Stimulated activated CD4-positive, alpha-beta T cell treated with anti-CD3 and anti-CD28 coated beads, Interleukin-2, amount 100 ng/mL, for 4 hours (primary cell): ENCODE data around the gene RBM18.

ENCODE experiments used
- DNase-seq: peaks from one replicate; pipeline ENCODE4 v3.0.0-alpha.2; 2020; ENCODE audit warnings: low read depth

Gene RBM18

DNA sequence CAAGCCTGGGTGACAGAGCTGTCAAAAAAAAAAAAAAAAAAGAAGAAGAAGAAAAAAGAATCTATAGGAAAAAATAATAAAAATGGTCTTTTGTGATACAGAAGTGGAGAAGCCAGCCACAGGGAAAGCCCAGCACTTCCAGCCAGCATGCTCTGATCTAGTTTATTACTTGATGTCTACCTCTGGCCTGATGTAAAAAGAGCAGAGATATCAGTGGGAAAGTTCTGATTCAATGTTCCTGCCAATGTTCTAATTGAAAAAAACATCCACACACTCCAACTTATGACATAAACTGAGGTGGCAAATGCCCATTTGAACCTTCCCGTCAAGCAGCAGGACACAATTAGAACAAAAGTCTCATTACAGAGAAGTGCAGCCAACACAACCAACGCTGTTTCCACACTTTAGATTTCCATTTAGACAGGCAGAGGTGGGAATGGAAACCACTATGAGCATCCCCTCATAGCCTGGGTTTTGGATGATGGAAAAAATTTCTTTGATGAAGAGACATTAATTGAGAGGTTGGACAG, 5.7 kb downstream of the RBM18 start:
- DNase-seq, result no peak

DNA sequence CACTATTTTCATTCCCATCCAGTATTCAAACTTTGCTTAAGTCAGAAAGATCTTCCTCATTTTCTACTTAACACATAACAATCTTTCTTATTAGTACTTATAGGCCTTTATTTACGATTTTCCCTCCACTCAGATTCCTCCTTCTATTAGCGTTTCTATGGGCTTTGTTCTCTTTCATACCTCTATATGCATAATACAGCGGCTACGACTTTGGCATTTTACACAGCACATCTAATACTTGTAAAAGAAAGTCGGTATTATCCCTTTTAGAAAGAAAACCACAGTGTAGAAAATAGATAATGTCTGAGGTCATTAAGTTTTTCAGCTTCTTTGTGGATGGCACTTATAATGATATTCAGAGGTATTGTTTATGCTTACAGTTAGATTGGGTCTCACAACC, 8.4 kb downstream of the RBM18 start:
- no peak for DNase-seq

DNA sequence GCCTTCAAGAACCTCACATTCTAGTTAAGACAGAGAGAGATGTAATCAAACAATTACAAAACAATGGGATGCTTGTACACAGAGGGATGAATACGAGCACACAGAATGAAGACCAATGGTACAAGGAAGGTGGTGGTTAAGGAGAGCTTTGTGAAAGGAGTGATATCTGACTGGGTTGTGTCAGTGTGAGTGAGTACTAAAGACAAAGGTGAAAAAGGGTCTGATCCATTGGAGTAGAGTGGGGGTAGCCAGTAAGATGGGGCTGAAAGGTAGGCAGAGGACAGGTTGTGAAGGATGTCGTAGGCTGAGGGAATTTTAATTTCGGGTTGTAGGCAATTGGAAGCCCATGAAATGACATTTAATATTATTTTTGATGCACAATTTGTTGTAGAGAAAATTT, 9.9 kb downstream of the RBM18 start:
- no peak for DNase-seq

DNA sequence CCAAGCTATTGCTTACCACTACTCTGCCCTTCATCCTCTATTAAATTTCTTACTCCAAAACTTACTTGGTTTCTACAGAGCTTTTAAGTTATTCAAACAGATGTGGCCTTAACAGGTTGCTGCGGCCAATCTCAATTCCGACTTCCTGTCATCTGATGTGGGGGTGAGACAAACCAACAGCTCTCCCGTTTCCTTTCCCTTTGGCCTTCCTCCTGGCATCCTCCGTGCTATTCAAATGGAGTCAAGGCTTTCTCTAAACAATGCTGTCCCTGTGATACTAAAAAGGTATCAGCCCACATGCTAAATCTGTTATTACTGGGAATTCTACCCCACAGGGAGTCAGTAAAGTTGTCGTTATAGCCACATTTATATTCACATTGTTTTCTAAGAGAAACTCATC, 11.8 kb downstream of the RBM18 start:
- DNase-seq, result no peak

DNA sequence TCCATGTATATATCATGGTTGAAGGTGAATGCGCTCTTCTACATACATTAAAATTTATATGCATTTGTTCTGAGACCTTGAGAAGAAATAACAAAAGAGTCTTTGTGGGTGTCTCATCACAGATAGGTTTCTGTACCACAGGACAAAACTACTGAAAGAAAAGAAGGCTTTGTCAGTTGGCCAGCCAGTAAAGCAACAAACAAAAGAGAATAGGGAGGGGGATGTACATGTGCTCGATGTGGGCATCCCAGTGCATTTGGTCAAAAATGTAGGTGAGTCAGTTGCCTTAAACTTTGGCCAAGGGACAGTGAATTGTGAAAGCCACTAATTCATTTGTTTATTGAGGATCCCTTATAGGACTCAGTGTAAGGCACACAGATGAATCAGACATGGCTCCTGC, 13.3 kb downstream of the RBM18 start:
- no peak for DNase-seq

DNA sequence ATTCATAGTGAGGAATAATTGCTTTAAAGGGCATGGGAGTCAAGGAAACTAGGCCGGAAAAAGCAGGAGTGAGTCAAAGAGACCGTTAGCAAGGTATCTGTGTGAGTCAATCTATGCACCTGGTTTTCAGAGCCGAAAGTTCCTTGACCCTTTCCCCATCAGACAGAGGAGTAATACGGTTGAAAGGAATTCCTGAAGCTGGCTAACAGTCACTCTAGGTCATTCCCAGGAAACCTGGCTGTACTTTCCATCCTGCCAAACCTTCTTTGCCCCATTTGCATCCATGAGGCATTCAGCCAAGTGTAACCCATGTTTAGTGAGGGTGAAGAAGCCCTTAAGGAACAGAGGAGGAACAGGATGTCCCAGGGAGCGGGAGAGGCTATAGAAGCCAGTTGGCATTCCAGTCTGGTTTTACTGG, 16.2 kb downstream of the RBM18 start:
- no peak for DNase-seq

DNA sequence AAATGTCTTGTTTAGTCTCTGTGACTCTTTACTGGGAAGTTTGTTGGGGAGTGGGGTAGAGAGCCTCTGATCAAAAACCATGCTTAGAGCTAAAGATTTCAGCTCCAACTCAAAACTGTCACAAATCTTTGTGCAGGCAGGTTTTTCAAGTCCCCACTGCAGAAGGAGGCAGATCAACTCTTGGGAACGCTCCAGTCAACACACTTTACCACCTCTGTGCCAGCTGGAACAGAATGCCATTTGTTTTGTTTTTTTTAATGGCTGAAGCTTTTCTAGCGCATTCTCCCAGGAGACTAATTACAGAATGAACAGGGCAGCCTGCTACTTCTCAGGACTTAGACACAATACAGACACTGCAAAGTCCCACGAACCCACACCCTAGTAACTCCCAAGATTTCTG, 18.0 kb downstream of the RBM18 start:
- no peak for DNase-seq

DNA sequence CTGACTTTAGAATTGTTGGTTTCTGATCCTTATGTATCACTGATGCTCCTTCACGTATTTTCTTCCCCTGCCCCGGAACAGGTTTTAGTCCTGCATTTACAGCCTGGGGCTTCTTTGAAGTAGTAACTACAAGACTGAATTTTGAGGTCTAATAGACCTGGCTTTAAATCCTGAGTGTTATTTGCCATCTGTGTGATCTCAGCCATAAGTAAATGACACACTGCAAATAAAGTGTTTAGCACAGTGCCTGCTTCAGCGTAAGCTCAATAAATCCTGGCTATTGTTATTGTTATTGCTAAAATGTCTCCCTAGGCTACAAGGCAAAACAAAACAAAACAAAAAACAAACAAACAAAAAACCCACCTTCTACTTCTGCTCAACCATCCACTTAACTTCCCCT, 20.3 kb downstream of the RBM18 start:
- no peak for DNase-seq

DNA sequence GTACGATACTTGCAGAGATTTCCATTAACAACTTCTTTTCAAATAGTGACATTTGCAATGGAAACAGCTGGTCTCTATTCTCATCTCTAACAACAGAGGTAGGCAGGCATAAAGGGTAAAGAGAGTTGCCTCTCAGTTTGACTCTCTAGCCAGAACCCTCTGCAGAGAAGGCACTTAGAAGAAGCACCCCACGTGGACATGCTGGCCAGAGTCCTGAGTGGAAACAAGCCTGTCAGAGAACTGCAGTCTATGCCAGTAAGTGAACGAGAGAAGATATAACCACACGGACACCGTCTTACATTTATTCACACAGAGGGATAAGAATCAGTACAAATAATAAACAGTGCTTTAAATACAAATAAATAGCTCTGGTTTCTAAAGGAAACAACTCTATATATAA, 24.9 kb downstream of the RBM18 start:
- no peak for DNase-seq

DNA sequence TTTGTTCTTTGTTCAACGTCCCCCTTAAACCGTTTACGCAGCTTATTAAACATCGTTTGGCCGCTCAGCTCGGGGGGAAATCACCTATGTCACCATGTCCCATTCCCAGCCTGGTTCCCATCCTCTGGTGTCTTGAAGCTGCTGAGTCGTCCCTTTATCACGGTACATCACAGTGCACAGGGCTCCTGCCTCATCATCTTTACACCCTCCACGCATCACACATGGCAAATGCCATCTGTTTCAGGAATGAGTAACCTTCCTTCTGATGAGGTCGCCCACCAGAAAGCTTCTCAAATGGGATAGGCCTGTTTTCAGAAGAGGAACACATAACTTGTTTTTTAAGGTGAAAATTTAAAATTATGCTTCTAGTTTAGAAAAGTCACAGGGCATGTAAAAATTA, 28.0 kb downstream of the RBM18 start:
- DNase-seq, result no peak

DNA sequence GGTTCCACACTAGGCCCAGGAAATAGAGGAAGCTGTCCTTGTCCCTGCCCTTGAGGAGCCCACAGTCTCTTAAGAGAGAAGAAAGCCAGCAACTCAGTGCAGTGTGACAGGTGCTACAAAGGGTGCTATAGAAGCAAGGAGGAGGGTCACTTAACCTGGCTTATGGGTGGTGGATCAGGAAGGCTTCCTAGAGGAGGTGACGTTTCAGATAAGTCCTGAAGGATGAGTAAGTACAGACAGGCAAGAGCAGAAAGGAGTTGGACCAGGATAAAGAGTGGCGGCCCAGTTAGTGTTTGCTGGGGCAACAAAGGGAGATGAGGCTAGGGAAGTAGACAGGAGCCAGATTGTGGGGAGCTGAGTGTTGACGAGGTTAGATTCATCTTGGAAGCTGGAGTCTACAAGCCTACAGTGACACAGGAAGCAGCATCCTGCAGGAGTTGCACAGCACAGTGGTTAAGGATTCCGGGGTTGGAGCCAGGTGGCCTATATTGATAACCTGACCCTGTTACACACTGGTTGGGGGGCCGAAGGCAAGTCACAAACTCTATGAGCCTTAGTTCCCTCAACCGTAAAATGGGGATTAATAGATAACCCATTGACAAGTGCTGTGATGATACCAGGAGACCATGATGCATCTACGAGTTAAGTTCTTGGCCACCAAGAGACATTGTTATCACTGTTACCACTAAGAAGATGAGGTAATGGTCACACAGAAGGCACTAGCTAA, 30.5 kb downstream of the RBM18 start:
- no peak for DNase-seq

DNA sequence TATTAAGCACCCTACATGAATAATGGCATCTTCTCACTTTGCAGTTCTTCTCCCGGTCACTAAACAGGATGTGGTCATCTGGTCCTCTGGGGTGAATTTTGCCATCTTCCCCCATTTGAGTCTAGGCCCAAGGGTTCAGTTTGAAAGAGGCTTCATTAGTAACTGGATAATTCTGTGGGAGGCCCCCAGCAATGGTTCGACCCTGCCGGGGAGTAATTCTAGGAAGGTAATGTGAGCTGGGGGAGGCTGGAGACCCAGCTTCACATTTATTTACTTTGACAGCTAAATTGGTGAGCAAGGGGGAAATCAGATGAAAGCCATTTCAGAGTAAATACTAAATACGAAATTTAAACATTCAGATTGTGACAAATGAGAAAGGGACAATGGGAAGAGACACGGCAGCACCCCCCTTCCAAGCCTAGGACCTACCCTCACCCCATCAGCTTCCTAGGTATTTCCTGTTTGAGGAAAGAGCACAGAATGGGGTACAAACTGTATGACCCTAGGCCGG, 31.8 kb downstream of the RBM18 start:
- no peak for DNase-seq

DNA sequence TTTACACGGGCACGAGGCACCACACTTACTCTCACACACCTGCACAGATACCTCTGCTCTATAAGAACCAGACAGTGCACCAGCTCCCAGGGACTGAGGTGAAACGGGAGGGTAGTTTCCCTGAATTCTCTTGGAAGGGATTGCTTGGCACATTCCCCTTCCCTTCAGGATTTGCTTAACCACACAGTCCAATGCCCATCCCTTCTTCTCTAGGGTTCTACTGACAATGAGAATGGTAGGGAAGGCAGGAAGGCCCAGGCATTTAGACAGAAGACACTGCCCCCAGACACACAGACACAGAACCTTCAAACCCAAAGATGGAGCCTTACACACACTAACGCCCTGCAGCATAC, 35.2 kb downstream of the RBM18 start:
- no peak for DNase-seq

DNA sequence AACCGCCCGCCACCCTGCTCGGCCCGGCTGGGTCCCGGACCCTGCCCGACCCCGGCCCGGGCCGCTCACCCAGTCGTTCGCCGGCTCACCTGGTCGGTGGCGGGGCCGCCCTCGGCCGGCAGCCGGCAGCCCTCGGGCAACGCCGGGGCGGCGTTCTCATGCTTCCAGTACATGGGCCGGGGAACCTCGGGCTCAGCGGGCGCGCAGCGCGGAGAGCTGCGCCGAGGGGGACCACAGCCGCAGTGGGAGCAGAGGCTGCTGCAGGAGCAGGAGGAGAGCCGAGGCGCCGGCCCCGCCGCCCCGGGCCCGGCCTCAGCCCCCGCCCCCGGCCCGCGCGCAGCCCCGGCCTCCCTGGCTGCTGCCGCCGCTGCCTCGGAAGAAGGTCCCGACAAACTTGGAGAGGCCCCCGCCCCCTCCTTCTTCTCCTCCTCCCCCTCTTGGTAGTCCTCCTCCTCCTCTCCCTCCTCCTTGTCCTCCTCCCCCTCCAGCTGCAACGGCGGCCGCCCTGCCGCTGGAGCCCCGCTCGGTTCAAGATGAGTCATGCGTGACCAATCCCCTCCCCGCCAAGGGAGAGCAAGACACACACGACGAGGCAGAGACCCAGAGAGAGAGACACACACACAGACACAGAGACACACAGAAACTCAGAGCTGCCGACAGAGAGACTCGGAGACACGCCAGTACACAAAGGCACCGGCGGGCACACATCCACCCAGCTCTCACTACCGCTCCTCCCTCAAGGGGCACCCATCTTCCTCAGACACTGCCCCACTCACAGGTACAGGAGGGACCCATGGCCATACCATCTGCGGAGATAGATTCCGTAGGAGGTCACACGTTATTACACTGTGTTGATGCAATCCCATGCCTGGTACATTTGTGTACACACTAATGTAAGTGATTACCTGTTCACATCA, 35.8 kb downstream of the RBM18 start, which contains the start of gene LHX6:
LHX6 (minus strand) TSS at position 390 of the 917 bp plus-strand sequence; CDS start at position 173, 217 bp downstream.
- no peak for DNase-seq

DNA sequence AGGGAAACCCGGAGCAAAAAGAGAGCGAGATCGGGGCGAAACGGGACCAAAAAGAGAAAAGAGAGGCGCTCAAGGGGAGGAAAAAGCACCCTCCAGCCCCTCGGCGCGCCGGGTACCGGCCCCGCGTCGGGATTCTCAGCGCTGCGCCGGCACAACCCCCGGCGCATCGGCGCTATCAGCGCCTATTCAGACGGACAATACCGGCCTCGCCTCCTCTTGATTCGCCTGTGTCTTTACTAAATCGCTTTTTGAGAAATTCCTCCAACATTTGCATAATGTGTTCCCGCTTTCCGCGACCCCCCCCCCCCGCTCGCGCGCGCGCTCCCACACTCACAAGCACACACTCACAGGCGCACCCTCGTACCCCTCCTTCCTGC, 36.5 kb downstream of the RBM18 start:
- DNase-seq, result no peak

DNA sequence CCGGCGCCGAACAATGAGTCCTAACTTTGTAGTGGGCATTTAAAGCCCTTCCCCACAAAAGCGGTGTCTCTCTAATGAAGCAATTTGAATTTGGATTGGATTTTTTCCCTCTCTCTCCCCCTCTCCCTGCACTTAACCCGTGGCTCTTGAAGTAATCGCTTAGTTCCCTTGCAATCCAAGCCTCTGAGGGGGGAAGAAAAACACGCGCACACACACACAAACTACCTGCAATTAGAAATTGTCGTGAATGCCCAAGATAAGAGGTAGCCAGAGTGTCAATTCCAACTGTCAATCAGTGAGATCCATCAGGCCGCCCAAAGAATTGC, 37.1 kb downstream of the RBM18 start:
- no peak for DNase-seq

DNA sequence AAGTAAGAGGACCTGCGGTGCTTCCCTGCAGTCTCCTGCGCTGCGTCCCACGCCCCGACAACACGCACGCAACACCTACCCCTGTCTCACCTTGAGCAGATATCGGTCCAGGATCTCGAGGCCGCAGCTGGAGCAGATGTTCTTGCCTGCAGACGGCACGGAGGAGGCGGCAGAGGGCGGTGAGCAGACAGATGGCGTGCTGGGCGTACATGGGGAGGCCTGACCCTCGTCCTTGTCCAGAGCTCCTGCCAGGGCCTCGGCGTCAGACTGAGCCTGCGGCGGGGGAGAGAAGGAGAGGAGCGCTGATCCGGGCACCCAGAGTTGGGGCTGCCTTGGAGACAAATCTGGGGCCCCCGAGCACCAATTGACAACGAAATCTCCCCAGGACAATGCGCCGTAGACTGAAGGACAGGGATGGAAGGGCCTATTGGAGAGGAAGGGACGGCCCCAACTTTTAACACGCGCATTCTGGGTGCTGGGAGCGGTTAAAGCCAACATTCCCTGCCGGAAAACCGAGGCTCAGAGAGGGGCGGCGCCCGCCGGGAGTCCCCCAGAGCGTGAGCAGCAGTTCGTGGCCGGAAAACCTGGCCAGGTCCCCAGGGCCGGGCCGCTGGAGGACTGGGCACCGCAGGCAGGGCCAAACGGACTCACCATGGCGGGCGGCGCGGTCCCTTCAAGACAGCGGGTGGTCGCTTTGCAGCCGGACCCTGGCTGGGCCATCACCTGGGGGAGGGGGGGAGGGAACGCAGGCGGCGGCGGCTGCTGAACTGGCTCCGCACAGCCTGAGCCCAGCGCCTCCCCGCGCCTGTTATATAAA, 37.7 kb downstream of the RBM18 start:
- no peak for DNase-seq

DNA sequence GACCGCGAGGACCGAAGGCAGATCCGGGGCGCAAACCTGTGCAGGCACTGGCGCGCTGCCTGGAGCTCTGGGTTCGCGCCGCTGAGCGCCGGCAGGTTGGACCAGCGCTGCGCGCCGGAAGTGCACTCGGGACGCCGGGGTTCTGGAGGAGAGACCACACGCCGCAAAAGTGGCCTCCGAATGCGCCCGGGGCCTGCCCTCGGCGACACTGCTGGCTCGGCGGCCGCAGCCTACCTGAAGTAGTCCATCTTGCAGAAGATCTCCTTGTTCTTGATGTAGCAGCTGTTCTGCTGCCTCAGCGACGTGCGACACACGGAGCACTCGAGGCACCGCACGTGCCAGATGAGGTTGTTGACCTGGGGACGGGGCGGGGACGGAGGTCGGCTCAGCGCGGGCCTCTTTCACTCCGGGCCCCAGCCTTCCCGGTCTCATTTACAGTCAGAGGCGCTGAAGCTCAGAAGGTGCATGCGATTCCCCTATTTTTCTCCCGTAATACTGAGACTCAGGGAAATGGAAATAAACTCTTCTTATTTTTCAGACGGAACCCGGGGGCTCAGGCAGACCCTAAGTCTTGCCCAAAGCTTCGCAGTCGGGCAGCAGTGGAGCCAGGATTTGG, 38.4 kb downstream of the RBM18 start:
- DNase-seq, result no peak

DNA sequence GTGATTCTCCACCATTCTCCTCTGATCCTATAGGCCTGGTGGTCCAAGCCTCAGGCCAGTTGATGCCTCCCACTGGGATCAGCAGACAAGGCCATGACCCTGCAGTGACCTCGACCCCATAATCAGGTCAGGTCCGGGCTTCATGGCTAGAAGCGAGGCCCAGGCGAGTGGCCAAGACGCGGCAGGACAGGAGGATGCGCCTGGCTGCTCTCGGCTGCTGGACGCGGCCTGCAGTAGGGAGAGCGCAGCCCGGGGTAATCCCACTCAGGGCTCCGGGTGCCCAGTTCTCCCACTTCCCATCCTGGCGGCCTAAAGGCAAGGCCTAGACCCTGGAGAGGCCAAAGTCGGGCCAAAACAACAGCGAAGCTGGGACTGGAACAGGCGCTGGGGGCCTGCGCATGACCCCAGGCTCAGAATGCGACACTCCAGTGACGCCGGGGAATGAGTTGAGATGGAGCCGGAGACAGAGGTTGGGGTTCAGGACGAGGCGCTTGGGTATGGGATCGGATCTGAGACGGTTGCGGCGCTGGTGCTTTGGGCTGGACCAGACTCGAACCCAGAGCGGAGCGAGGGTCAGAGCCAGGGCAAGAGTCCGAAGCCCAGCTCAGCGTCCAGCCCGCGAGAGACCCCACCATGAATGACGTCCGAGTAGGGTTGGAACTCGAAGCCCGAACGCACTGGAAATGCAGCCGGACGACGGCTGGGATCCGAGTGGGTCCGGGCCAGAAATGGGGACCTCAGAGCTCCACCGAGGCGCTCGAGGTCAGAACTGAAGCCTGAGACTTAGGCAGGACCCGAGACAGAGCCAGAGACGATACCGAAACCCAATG, 39.1 kb downstream of the RBM18 start:
- DNase-seq, result no peak

DNA sequence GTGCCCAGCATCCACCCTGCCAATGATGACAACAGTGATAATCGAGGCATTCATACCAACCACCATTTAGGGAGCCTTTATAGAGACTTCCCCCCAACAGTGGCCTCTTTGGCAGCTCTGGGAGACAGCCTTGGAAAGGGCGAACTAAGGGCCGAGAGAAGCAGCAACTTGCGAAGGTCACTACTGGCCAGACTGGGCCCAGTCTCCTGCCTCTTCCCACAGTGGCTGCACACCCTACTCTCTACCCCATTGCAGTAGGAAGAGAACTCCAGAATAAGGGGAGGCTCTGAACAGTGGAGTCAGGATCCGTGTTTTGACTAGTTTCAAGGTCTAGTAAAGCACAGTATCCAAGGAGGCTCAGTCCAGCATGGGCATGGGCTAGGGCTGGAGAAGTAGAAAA, 41.2 kb downstream of the RBM18 start:
- DNase-seq, result no peak

DNA sequence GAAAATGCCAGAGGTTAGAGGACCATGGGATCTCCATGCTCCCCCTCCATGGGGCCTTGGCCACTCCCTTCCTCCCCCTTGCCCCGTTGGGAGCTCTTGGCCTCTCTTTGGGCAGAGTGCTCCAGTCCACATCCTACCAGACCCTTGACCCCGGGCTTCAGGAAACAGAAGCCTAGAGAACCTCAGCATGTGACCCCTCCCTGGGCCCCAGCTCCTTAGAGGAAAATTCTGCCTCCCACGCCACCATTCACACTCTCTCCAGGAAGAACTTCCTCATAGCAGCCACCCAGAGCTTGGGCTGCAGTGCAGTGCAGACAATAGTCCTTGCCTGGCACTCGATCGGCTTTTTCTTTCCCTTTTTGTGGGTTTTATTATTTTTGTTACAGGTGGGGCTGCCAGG, 41.8 kb downstream of the RBM18 start:
- DNase-seq, result no peak
